H4 (cell line): ENCODE results near the gene UNC13B. TPM values are rescaled to one million over a fixed set of nuclear protein-coding genes. Genes with fewer than 3 reads are reported as not detected.
"Not testable (repeated sequence)": the region's sequence is repeated elsewhere in the genome, so short reads cannot be mapped to it uniquely, and the experiment has no call there.

ENCODE experiments used
- DNase-seq: peaks from one replicate; pipeline ENCODE4 v3.0.0-alpha.2; 2015; ENCODE audit warnings: low spot score
- total RNA-seq: library from RNA; depleted of rRNA; stranded (reverse); fragments of >200 nt; shearing (Covaris generic); gene quantifications from 2 replicates; pipeline ENCODE4 v1.2.3, GENCODE V29; 2014

Gene UNC13B
- total RNA-seq, 1 experiment from 2014 or later: 7.8 TPM

DNA sequence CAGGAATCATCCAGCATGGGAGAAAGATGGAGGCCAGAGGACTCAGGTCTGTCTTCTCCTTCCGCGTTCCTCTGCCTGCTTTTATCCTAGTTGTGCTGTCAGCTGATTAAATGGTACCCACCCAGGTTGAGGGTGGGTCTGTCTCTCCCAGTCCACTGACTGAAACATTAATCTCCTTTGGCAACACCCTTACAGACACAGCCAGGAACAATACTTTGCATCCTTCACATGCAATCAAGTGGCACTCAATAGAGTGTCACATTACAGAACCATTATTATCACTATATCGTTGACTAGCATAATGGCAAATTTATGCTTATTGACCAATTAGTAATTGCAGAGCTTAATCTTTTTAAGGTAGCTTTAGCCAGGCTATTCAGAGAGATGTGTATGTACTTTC, 64.8 kb downstream of the UNC13B start:
- DNase-seq: no peak

DNA sequence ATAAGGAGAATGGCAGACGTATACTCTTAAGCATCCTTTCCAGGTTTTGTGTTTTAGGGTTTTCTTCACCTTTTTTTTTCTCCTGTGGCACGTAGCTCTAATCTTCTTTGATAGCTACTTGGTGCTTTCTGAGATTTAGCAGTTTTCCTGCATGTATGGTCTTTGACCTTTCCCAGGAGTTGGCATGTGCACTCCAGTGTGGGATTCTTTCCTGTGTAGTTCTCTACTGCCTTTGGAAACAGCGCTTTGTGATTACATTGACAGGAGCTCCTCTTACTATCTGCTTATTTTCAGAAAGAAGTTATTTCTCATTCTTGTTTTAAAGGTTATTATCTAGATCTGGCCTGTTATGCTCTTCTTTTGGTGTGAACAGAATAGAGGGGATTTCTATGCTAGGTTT, 65.5 kb downstream of the UNC13B start:
- no peak for DNase-seq

DNA sequence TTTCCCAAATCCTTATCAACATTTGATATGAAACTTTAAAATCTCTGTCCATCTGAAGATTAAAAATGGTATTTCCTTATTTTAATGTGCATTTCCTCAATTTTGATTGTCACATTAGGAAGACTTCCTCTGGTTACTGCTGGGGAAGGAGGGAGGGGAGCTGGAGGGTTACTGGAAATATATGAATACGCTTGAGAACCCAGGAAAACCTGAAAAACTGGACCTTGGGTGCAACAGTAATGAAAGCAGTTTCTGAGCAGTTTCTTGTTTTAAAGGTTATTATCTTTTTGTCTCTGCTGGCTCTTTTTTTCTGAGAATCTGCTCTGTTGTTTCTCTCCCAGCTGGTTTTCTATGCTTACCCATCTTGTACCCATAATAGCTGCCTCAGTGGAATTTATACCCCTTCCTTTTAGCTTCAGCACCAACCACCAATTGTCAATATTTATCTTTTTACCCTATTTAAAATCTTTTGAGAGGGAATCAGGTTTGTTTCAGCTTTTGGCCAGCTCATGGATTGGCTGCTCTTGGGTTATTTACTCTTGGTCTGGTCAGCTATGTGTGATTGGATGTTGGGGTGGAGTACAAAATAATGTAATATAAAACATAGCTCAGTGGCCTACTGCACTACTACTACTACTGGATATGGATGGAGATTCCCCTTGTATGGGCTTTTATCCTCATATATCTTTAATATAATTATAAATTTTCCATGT, 67.4 kb downstream of the UNC13B start:
- DNase-seq: no peak

DNA sequence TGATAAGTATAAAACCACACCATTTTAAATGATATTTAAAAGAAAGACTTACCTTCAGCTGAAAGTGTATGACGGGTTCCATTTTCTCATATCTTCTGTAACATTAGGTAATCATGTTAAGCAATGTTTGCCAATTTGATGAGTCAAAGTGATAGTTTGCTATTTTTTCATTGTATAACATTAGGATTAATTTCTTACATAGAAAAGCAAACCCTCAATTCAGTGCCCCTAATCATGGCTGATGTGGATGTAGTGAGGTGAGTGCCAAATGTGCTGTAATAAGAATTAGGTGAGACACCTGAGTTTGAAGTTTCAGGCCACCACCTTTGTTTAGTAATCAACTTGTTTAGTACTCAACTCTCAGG, 68.0 kb downstream of the UNC13B start:
- DNase-seq: no peak

DNA sequence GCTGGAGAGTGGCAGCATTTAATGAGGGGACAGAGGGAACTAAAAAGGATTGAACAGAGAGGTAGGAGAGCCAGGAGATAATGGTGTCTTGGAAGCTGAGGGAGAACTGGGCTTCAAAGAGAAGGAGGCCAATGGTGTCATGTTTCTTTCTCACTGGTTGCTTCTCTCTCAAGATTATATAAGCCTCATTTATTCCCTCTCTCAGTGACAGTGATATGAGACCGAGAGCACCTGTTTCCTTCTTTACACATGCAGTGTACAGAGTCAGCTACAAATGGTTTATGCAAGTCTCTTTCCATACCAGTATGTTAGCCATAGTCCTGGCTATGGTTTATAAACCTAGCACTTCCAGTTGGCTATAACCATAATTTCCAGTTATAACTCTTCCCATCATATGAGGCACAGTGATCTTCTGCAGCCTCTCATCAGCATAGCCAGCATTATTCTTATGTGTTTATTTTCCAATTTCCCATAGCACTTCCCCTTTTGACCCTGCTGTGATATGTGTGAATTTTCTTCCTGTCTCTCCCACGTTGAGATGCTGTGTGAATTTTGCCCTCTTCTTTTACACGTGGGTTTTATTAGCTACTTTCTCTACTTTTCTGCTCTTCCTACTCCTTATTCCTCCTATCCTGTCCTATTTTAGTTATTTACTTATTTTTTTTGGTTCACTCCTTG, 71.2 kb downstream of the UNC13B start:
- no peak for DNase-seq

DNA sequence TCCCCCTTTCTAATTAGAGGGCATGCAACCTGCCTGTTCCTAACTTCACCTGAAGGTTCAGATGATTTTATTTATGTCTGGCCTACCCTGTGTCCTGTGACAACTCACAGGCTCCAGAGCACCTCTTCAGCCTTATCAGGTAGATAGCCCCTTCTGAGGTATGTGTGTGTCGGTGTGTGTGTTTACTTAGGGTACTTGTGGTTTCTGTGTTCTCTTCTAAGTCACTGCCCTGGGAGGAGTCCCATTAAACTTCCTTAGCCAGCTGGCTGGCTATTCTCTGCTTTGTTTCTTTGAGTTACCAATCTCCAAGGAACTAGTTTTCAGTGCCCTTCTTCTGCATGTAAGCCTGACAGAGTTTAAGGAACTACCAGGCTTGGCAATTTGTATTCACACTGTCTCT, 74.9 kb downstream of the UNC13B start:
- no peak for DNase-seq

DNA sequence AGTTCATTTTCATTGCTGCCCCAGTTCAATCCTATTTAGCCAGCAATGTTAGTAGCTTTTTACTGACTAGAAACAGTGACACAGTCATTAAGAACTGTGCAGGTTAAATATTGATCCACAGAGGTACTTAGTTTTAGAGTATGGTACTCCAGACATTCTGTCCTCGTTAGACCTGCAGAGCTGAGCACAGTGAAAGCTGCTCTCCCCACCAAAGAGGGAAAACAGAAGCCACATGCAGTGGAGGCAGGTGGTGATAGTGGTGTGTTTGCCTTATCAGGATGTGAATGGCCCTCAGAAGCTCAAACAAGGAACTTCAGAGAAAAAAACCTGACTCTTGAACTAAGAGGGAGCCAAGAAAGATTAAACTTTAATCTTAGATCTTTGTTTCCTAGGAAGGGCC, 75.5 kb downstream of the UNC13B start:
- DNase-seq: no peak

DNA sequence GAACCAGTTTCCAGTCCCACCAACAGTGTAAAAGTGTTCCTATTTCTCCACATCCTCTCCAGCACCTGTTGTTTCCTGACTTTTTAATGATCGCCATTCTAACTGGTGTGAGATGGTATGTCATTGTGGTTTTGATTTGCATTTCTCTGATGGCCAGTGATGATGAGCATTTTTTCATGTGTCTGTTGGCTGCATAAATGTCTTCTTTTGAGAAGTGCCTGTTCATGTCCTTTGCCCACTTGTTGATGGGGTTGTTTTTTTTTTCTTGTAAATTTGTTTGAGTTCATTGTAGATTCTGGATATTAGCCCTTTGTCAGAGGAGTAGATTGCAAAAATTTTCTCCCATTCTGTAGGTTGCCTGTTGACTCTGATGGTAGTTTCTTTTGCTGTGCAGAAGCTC, 84.1 kb downstream of the UNC13B start:
- not testable (repeated sequence) for DNase-seq

DNA sequence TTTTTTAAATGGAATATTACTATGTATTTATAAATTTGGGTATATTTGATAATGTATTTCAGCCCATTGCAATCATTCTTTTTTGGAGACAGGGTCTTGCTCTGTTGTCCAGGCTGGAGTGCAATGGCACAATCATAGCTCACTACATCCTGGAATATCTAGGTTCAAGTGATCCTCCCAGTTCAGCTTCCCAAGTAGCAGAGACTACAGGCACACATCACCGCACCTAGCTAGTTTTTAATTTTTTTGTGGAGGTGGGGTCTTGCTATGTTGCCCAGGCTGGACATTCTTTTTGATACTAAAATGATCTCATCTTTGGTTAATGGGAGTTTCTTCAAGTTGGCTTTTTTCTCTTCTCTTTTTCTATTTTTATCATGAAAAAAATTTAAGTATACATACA, 91.3 kb downstream of the UNC13B start:
- DNase-seq: no peak

DNA sequence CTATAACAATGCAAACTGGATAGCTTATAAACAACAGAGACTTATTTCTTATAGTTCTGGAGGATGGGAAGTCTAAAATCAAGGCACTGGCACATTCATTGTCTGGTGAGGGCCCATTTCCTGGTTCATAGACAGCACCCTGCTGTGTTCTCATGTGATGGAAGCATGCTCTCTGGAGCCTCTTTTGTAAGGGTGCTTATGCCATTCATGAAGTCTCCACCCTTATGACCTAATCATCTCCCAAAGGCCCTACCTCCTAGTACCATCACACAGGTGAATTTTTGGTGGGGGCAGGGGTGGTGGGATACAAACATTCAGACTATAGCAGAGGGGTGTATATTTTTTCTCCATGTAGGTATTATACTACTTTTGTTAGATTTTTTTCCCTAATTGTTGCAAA, 92.4 kb downstream of the UNC13B start:
- DNase-seq: no peak

DNA sequence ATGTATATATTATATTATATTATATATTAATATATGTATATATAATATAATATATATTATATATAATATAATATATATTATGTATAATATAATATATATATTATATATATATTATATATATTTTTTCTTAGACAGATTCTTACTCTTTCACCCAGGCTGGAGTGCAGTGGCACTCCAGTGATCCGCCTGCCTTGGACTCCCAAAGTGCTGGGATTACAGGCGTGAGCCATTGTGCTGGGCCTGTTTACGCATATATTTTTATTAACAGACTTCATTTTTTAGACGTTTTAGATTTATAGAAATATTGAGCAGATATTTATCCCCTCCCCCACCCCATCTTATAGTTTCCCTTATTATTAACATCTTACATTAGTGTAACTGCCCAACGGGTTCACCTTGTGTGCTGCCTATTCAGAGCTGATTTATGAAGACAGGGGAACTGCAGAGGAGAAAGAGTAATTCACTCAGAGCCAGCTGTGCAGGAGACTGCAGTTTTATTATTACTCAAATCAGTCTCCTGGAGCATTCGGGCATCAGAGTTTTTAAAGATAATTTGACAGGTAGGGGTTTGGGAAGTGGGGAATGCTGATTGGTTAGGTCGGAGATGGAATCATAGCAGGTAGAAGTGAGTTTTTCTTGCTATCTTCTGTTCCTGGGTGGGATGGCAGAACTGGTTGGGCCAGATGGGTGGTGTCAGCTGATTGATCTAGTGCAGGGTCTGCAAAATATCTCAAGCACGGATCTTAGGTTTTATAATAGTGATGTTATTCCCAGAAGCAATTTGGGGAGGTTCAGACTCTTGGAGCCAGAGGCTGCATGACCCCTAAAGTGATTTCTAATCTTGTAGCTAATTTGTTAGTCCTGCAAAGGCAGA, 93.4 kb downstream of the UNC13B start:
- no peak for DNase-seq

DNA sequence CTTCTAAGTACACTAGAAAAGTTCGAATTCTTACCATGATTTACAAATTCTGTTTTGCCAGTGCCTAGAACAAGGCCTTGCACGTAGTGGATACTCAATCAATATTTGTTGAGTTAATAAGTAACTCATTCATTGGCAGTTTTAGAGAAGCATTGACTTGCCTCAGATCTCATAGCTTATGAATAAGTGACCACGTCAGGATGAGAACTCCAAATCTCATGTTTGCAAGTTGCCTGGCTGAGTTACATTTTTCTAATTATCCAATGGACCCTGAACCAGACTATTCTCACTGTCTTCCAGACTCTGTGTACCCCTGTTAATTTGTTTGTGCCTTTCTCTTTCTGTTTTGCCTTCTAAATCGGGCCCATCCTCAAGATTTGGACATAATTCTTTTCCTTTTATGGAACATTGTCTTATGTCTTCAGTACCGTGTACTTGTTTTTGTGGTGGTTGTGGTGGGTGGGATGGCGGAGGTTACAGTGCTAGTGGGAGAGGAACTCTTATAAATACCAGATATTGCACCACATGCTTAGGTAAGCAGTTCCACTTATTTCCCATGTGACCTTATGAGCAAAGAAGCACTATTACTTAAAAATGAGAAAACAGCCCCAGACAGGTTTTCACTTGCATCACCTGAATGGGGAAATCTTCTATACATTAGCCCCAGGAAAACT, 96.3 kb downstream of the UNC13B start:
- no peak for DNase-seq

DNA sequence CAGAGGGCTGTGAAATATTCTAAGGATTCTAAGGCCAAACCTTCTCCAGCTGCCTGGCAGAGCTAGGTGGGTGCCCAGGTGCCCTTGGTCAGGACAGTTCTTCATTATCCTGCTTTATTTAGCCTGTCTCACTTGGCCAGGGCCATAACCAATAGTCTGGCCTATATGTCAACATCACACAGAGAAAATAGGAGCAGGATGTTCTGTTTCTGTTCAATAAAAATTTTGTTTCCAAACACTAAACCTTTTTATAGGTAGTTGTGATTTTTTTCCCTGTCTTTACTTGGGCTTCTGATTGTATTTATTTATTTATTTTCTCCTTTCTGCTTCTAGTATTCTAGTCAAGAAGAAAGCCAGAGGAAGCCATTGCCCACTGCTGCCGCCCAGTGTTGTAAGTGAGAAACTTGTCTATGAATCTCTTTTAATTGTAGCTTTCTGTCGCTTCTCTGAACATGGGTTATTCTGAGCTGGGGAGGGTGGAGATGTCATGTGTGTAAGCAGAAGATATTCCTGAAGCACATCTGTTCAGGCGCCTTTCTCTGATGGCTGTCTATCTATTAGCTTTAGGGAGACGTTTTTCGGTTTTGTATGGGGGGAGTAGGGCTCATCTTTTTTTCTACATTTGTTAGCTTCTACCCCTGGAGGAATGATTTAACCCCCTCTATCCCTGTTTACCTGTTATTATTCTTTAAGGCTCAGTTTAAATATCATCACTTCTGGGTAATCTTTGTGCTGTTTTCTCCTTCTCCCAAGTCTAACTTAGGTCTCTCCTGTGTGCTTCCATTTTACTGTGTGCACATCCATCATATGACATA, 97.1 kb downstream of the UNC13B start:
- DNase-seq: peak; percentile 69

DNA sequence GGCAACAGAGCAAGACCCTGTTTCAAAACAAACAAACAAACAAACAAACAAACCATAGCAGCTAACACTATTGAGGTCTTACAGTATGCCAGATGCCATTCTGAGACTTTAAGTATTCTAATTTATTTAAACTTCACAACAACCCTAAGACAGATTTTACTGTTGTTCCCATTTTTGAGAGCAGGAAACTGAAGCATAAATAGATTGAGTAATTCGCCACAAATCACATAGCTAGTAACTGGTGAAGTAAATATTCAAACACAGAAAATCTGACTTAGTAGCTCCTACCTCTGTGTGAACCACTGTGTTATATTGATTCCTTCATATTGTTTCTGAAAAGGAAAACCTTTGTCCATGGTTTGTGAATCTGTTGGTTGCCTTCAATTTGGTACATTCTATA, 98.4 kb downstream of the UNC13B start:
- DNase-seq: no peak

DNA sequence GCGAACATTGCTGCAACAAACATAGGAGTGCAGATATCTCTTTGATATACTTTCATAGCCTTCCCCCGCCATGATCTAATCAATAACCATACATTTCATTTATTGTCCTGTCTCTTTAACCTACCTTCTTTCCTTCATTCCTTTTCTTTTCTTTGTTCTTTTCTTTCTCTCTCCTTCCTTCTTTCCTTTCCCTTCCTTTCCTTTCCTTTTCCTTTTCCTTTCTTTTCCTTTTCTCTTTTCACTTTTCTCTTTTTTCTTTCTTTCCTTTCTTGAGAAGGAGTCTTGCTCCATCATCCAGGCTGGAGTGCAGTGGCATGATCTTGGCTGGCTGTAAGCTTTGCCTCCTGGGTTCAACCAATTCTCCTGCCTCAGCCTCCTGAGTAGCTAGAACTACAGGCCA, 100.3 kb downstream of the UNC13B start:
- DNase-seq: no peak

DNA sequence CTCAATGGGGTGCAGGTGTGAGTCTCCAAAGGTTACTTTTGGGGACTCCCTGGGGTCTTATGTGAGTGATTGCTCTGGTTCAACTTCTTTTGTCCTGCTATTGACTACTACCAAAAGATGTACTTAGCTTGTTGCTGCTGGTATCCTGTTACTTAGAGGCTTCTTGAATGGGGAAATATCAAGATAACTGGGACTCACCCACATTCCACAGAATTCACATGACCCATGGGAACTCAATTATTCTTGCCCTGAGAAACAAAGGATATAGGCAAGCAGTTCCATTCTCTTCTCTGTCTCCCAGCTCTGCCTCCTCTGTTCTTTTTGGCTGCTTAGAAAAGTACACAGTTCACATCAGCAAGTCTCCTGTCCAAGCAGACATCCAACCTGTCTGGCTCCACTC, 105.9 kb downstream of the UNC13B start:
- DNase-seq: no peak

DNA sequence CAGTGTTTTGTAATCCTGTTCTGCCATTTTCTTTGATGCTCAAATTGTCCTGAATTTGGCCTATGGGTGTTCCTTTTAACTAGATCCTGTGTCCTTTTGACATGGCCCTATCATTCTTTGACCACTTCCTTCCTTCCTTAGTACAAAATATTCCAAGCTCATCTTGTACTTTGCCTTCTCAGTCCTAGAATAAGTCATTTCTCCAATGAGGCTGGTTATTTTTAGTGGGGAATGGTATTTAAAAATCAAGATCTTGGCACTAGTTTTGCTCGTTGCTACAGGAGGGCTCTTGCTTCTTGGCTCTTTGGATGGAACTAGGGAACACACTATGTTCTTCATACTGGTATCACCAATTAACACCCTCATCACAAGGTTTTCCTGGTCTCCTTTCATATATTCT, 108.1 kb downstream of the UNC13B start:
- no peak for DNase-seq

DNA sequence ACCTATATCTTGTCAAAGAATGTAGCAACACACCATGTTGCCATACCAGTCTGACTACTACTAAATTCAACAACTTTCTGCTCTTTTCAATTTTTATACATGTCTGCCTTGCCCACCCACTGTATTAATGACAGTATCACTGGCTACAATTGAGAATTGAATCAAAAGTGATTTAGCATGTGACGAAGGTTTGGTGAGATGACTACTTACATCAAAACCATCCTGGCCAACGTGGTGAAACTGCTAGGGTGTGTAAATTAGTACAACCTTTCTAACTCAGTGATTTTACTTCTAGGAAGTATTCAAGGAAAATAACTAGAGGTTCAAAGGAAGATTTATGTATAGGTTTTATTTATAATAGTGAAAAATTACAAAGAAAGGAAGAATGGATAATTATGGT, 109.8 kb downstream of the UNC13B start:
- DNase-seq: no peak

DNA sequence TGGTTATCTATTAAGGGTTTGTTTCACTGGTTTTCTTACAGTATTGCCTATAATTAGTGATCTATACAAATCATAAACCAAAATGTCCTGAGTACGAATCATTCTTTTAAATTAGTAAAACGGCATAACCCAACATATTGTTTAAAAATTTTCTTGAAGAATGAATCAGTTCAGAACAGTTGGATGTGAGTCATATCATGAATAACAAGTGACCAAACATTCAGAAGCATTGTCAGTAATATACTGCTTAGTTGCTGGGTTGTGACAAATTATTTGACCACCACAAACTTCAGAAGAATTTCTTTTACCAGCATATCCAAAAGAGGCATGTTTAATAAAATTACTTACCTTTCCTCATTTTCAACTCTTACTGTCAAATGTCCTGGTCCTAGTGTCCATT, 111.2 kb downstream of the UNC13B start:
- no peak for DNase-seq

DNA sequence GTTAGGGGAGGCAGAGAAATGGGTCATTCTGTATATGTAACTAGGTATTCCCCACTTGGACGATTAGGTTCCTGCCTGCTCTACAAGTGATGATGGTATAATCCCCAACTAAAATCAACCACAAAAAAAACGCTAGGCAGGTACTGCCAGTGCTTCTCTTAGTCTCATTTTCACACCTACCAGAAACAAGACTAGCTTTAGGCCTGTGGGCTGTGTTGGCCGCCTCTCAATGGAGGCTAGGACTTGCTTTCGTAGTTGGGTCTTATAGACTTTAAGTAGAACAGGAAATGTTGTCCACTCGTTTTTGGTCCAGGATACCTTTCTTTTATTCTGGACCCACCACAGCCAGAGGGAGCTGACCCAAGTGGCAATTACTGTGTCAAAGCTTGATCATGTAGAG, 111.8 kb downstream of the UNC13B start:
- no peak for DNase-seq

DNA sequence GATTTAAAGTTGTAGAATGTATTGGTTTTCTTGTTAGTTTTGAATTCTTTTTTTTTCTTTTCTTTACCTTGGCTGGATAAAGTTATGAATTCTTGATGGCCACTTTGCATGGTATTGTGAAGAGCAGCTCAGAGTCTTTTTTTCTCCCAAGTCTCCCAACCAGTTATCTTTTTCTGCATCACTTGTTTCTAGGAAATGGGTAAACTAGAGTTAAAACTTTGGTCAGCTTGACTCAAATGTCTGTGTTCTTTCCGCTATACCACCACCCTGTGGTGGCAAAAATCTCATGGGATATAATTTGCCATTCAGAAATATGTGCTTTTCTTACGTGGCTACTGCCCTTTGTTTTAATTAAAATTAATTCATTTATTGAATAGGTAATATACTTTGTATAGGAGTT, 113.2 kb downstream of the UNC13B start:
- no peak for DNase-seq

DNA sequence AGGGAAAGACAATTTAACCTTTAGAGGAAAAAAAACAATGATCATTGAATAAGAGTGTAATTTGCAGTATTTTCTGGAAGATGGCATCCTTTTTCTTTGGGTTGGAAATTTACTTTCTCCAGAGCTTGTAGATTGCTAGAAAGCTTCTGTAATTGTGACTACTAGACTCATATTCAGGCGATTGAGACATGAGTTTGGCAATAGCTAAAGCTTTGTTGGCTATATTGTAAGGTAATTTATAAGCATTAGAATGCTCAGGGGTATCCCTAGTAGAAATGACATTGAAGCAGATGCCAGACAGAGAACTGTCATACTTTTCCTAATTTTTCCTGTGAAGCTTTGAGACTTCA, 115.3 kb downstream of the UNC13B start:
- DNase-seq: no peak
